22Rv1 (cell line): ENCODE measurements around the gene MYL5.

Source experiments
- ZFX ChIP-seq: fragments of 450-650 bp; IDR thresholded peaks from 2 replicates; pipeline ENCODE4 v1.6.1; 2017; ENCODE audit warnings: antibody characterized with exemption, borderline replicate concordance
- TF ChIP-seq, protein P1 (sequence below): fragments of 450-650 bp; IDR thresholded peaks from 2 replicates; pipeline ENCODE4 v1.5.1; 2017; ENCODE audit warnings: mild to moderate bottlenecking

- TF ChIP-seq, protein P1, sequence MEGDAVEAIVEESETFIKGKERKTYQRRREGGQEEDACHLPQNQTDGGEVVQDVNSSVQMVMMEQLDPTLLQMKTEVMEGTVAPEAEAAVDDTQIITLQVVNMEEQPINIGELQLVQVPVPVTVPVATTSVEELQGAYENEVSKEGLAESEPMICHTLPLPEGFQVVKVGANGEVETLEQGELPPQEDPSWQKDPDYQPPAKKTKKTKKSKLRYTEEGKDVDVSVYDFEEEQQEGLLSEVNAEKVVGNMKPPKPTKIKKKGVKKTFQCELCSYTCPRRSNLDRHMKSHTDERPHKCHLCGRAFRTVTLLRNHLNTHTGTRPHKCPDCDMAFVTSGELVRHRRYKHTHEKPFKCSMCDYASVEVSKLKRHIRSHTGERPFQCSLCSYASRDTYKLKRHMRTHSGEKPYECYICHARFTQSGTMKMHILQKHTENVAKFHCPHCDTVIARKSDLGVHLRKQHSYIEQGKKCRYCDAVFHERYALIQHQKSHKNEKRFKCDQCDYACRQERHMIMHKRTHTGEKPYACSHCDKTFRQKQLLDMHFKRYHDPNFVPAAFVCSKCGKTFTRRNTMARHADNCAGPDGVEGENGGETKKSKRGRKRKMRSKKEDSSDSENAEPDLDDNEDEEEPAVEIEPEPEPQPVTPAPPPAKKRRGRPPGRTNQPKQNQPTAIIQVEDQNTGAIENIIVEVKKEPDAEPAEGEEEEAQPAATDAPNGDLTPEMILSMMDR: no peak
- no peak for TF ChIP-seq ZFX
These were observed 20.4 kb upstream of the MYL5 start for GRCh38 chr4:653831-654502.
